ENCODE results near the gene PPP2R2C.

The PPP2R2C gene

DNA sequence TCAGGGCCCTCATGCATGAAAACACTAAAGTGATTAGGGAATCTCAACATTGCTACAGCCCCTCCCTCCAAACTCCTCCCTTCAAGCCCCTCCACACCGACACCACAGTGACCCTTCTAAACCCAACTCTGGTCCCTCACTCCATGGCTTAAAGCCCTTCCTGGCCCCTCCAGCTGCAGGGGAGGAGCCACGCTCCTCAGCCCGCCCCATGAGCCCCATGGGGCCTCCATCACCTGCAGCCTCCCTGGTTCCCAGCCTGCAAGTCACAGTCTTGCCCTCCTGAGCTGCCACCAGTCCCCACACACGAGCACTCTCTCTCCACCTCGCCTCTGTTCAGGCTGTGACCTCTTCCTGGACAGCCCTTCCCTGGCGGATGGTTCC, 31.2 kb downstream of the PPP2R2C start:
- Mint-ChIP-seq H3K4me1 (peaks cover 5% of the 10 kb centered on the region), H3K27me3 (ENCODE audit: low read depth, poor library complexity) (peaks cover 26% of the 10 kb centered on the region), H3K4me3 (no peak overlapping the region), H3K36me3 (ENCODE audit: low read depth) (no peaks in the 10 kb centered on the region), H3K27ac (no peak overlapping the region), H3K9me3 (peaks cover 3% of the 10 kb centered on the region)
- no peak for DNase-seq
- TF ChIP-seq, protein P1, sequence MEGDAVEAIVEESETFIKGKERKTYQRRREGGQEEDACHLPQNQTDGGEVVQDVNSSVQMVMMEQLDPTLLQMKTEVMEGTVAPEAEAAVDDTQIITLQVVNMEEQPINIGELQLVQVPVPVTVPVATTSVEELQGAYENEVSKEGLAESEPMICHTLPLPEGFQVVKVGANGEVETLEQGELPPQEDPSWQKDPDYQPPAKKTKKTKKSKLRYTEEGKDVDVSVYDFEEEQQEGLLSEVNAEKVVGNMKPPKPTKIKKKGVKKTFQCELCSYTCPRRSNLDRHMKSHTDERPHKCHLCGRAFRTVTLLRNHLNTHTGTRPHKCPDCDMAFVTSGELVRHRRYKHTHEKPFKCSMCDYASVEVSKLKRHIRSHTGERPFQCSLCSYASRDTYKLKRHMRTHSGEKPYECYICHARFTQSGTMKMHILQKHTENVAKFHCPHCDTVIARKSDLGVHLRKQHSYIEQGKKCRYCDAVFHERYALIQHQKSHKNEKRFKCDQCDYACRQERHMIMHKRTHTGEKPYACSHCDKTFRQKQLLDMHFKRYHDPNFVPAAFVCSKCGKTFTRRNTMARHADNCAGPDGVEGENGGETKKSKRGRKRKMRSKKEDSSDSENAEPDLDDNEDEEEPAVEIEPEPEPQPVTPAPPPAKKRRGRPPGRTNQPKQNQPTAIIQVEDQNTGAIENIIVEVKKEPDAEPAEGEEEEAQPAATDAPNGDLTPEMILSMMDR (IDR thresholded peaks at IDR 0.05), result no peak

DNA sequence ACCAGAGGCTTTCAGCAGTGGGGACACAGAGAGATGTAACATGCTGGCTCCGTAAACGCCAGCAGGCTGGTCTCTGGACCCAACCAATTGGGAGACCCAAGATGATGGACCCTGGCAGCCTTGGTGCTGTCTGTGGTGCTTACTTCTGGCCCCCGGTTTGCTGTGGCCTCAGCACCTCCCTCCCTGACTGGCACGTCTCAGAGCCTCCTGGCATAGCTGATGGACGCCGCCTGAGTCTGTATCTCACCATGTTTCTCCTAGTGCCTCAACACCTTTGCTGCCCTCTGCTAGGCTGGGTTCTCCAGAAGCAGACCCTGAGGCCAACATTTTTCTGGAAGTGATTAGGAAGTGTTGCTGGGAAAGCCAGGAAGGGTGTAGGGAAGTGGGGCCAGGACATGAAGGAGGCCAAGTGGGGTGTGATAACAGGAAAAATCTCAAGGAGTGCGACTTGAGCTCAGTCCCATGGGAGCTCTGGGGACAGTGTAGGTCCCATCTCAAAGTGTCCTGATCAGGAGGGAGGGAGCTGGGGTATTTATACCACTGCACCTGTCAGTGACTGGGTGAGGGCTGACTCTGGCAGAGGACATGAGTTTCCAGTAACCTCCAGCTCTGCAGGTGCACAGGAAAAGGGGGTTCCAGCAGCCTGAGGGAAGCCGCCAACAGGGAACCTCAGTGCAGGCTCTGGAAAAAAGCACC, 31.8 kb downstream of the PPP2R2C start:
- Mint-ChIP-seq H3K4me1 (no peaks in the 10 kb centered on the region), H3K27me3 (ENCODE audit: low read depth, poor library complexity) (peaks cover 26% of the 10 kb centered on the region), H3K36me3 (ENCODE audit: low read depth) (no peaks in the 10 kb centered on the region), H3K9me3 (peaks cover 8% of the 10 kb centered on the region), H3K27ac (no peak overlapping the region), H3K4me3 (no peak overlapping the region)
- no peak for DNase-seq
- TF ChIP-seq, protein P1 (IDR thresholded peaks at IDR 0.05), result no peak

- TF ChIP-seq, protein P1 (IDR thresholded peaks at IDR 0.05), result no peak
- no peak overlapping the region for H3K27ac Mint-ChIP-seq
- H3K4me3 Mint-ChIP-seq, result no peak overlapping the region
- H3K36me3 Mint-ChIP-seq (ENCODE audit: low read depth), result peaks cover 5% of the 10 kb centered on the region
- DNase-seq, result no peak
- H3K4me1 Mint-ChIP-seq, result no peaks in the 10 kb centered on the region
- peaks cover 24% of the 10 kb centered on the region for H3K27me3 Mint-ChIP-seq (ENCODE audit: low read depth, poor library complexity)
- peaks cover 21% of the 10 kb centered on the region for H3K9me3 Mint-ChIP-seq
Measured at GRCh38 chr4:6439120-6439762, 33.2 kb downstream of the PPP2R2C start.

DNA sequence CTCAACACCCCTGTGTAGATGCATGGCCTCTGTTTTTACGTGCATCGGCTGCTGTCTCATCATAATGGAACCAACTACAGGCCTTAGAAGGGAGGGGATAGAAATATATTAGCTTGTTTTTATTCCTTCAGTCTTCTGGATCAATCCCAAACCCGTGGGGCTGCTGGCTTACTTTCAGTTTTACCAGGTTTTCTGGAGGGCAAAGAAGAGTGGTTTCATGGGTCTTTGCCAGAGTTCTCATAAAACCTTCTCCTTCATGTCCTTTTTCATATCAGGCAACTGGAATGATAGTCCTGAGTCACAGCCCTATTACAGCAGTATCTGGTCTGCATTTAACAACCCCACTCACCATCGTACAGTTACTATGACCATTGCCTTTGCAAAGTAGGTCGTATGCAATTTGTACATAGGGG, 34.6 kb downstream of the PPP2R2C start:
- H3K36me3 Mint-ChIP-seq (ENCODE audit: low read depth), result peaks cover 5% of the 10 kb centered on the region
- no peak for DNase-seq
- TF ChIP-seq, protein P1 (IDR thresholded peaks at IDR 0.05), result no peak
- H3K4me1 Mint-ChIP-seq, result no peaks in the 10 kb centered on the region
- no peak overlapping the region for H3K4me3 Mint-ChIP-seq
- peaks cover 31% of the 10 kb centered on the region for H3K27me3 Mint-ChIP-seq (ENCODE audit: low read depth, poor library complexity)
- H3K27ac Mint-ChIP-seq, result no peak overlapping the region
- H3K9me3 Mint-ChIP-seq, result peaks cover 30% of the 10 kb centered on the region

DNA sequence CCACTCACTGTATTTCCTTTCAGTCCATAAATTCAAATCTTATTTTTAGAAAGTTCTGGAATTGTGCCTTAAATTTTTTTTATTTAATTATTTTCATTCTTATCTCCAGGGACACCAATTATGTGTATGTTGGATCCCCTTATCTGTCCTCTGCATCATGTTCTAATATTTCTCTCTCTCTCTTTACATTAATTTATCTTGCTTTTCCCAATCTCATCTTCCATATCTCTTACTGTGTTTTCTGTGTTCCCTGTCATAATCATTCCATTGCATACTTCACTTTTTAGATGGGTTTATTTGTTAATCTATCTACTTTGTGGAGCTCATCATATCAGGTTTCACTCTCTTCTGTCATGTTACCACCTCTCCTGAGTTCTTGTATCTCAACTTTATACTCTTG, 37.4 kb downstream of the PPP2R2C start:
- Mint-ChIP-seq H3K4me3 (no peak overlapping the region), H3K27ac (no peak overlapping the region), H3K9me3 (peaks cover 30% of the 10 kb centered on the region), H3K4me1 (no peaks in the 10 kb centered on the region), H3K27me3 (ENCODE audit: low read depth, poor library complexity) (peaks cover 31% of the 10 kb centered on the region), H3K36me3 (ENCODE audit: low read depth) (peaks cover 5% of the 10 kb centered on the region)
- TF ChIP-seq, protein P1 (IDR thresholded peaks at IDR 0.05), result no peak
- DNase-seq, result no peak

GRCh38 chr4:6430927-6431326, 41.5 kb downstream of the PPP2R2C start:
- Mint-ChIP-seq H3K9me3 (peaks cover 25% of the 10 kb centered on the region), H3K36me3 (ENCODE audit: low read depth) (peaks cover 5% of the 10 kb centered on the region), H3K4me1 (no peaks in the 10 kb centered on the region), H3K27me3 (ENCODE audit: low read depth, poor library complexity) (peaks cover 39% of the 10 kb centered on the region), H3K4me3 (no peak overlapping the region), H3K27ac (no peak overlapping the region)
- TF ChIP-seq, protein P1 (IDR thresholded peaks at IDR 0.05), result no peak
- no peak for DNase-seq
